HG03354 (cell line): ENCODE results near the gene KAT7.
"Not testable (repeated sequence)": the region's sequence is repeated elsewhere in the genome, so short reads cannot be mapped to it uniquely, and the experiment has no call there.

Experiments used
- ATAC-seq: cut with Tn5 transposase; IDR thresholded peaks from one replicate; pipeline ENCODE4 v1.9.1; 2021; ENCODE audit warnings: mild to moderate bottlenecking; ENCODE audit not compliant: unreplicated experiment, poor library complexity, severe bottlenecking

The KAT7 gene

GRCh38 chr17:49788478-49789242 lies at the start of gene KAT7:
Gene KAT7 (plus strand): TSS chr17:49788681. CDS start chr17:49788835, 154 bp downstream.
- ATAC-seq = peak; percentile 90

DNA sequence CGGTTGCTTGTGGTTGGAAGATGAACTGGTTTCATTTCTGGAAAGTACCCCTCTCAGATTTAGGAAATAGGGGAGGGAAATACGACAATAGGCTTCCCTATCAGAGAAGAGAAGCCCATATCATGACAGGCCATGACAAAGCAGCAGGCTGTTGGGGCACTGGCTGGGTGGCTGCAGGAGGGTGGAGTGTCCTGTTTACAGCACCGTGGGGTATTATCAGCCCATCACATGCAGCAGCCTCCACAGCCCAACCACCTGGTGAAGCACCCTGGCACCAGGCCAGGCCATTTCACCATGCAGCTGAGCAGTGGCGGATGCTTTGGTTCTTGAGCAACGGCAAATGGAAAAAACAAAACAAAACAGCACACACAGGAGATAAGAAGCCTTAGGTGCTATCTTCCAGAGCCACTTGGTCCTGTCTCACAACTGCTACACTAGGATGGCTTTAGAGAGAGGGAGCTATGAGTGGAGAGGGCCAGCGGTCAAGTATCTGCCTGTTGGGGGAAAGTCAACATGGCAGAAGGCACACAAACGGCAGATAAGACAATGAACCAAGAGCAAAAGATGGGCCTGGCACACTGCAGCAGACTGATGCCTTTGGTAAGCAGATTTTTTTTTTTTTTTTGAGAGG lies 48.7 kb upstream of the KAT7 start:
- ATAC-seq = peak; percentile 67

GRCh38 chr17:49741009-49741691 lies 47.3 kb upstream of the KAT7 start:
- ATAC-seq = no peak

DNA sequence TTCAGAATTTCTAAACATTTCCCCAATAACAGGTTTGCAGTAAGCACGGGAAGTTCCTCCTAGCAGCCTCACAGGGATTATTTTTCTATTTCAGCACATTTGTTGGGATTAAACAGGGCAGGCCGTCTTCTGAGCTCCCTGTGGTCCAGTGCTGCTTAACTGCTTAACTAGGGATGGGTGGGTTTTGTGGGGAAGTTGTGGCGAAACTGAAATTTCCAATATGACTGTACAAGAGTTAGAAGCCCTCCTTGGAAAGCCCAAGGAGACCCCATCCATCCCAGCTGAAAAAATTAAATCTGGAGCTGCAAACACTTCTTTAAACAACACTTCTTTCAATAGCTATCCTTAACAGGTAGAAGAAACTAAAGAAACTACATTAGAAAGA lies 46.8 kb upstream of the KAT7 start:
- no peak for ATAC-seq

DNA sequence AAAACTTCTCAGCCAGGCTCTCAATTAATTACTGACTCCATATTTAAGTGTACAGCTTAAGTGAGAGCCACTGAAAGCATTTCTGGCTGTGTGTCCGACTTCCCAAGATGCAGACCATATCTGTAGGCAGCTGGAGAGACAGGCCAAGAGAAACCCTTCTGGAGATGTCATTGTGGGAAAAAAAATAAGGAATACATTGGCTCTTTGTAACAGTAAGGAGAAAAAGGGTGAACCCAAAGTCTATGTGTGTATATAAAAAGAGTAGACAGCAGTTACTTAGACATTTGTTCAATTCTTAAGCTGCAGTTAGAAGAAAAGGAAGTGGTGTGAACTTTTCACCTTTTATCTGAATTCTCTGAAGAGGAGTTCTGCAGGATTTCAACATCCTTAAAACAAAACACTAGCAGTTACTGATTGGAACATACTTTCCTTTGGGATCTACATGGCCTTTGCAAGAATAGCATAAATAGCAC lies 46.3 kb upstream of the KAT7 start:
- ATAC-seq = no peak

- ATAC-seq = no peak
Measured at GRCh38 chr17:49745175-49746139, 43.0 kb upstream of the KAT7 start.

DNA sequence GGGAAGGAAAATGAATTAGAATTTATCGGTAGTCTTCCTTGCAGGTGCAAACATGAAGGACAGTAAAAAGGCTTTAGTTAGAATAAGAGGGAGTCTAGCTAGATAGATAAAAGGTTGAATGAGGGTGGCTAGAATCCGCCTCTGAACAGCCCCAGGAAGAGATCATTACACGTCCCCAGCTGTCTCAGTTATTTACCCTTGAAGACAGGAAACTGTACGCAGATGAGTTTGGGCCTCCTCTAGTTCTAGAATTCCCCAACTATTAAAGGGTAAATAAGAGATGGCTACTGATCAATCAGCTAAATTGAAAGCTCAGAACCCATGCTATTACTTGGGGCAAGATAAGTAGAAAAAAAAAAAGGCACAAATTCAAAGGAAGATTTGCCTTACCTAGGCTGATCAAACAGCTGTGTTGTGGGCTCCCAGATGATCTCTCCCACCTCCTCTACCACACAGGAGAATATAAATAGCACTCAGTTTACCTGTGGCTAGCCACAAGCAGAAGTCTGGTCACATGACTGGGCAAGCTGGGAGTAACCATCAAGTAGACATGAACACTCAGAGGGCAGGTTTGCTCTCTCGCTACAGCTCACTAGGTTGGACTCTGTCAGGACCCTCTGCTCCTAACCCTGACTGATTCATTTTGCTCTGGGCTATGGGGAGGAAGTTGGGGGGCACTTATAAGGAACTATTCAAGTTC lies 41.5 kb upstream of the KAT7 start:
- no peak for ATAC-seq

DNA sequence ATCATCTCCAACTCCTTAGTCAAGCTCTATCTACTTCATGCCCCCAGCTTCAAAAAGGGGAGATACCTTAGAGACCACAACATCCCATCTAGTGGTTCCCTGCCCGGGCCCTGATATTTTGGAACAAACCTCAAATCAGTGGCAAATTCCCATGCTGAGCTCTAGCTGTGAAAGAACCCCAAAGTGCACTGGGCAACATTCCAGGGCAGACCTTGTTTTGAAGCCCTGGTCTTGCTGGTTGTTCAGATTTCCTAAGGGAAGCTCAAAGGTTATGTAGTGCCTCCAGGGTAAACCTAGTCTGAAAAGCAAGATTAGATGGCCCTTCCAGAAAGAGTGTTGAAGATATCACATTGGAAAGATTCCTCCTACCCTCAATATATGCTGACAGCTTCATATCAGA lies 40.8 kb upstream of the KAT7 start:
- no peak for ATAC-seq

- no peak for ATAC-seq
Measured at GRCh38 chr17:49748223-49748622, 40.3 kb upstream of the KAT7 start.

DNA sequence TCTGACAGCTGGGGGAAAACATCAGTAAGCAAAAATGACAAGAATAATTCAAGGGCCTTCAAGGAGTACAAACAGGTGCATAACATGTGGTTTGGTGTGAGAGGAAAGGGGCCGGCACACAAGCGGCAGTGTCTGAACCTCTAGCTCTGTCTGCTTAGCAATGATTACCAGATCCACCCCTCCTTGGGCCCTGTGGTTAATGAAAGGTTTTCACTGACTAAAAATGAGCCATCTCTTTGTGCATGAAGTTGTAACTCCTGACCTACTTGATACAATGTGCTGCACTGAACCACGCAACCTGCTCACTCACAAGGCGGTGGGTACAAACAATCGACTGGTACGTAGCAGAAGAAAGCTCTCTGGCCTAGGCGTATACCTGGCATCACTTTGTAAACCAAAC lies 39.7 kb upstream of the KAT7 start:
- peak; percentile 87 for ATAC-seq

DNA sequence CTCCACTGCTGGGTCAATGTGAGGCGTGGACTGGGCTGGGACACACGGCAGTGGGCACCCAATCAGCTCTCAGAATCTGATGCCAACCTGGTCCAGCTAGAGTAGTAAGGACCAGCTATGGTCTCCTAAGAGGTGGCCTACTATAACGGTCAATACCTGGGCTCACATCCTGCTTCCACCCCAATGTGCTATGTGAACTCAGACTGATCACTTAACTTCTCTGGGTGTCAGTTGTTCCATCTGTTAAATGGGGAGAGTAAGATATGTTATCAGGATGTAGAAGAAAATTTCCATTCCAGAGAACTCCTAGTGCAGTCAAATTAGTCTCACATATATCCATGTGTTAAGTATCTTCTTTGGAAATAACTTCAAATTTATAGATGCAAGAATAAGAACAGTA lies 38.8 kb upstream of the KAT7 start:
- no peak for ATAC-seq

- no peak for ATAC-seq
Measured at GRCh38 chr17:49752508-49752907, 36.0 kb upstream of the KAT7 start.

- ATAC-seq = no peak
Measured at GRCh38 chr17:49753959-49754391, 34.5 kb upstream of the KAT7 start.

- no peak for ATAC-seq
Measured at GRCh38 chr17:49755663-49756283, 32.7 kb upstream of the KAT7 start.

DNA sequence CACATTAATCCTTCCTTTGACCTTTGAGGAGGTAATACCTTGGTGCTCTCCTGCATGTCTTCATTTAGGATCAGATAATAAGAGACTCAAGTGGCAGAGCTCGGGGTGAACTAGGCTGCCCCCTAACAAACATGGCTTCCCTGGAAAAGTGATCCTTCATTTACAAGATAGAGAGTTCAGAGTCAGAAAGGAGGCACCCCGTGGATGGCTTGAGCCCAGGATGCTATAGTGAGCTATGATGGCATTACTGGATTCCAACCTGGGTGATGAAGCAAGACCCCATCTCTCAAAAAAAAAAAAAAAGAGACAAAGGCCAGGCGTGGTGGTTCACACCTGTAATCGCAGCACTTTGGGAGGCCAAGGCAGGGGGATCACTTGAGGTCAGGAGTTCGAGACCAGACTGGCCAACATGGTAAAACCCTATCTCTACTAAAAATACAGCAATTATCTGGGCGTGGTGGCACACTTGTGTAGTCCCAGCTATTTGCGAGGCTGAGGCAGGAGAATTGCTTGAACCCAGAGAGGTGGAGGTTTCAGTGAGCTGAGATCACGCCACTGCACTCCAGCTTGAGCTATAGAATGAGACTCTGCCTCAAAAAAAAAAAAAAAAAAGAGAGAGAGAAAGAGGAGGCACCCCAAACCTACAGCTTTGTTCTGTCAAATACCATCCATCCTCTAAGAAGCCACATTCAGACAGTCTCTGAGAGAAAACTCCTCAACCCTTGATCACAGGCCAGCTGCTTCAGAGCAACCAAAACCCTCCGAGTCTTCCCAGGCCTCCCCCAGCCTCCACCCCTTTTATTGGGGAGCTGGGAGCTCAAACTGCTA lies 31.9 kb upstream of the KAT7 start:
- ATAC-seq = no peak

- ATAC-seq = no peak
Measured at GRCh38 chr17:49757151-49757777, 31.2 kb upstream of the KAT7 start.

DNA sequence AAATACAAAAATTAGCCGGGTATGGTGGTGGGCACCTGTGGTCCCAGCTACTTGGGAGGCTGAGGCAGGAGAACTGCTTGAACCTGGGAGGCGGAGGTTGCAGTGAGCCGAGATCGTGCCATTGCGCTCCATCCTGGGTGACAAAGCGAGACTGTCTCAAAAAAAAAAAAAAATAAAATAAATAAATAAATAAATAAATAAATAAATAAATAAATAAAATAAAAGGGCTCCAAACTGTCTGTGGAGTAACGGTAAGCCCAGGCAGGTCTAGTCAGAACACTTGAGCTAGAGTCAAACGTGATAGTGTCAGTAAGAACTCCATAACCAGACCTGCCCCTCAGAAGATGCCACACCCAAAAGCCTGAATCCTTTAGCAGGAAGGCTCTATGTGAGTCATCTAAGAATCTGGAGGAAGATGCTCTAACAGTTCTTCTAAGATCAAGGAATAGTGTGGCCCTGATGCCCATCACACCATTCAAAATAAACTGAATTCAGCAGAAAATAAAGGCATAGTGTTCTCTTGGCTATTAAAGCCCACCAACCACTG lies 29.9 kb upstream of the KAT7 start:
- ATAC-seq = not testable (repeated sequence)
